Astrocyte (in vitro differentiated cells and primary cell): ENCODE measurements around the gene EIF4E. TPM values are rescaled to one million over a fixed set of nuclear protein-coding genes. Genes with fewer than 3 reads are reported as not detected.

Experiments used
- total RNA-seq: library from RNA; stranded (reverse); gene quantifications from 2 replicates; pipeline ENCODE4 v1.2.1, GENCODE V29; 2021

The EIF4E gene
- total RNA-seq, 1 donor from 2014 or later: 110 TPM

Other genes starting within 250 kb of the EIF4E start
- 54.2 and 60.9 TPM in 2 replicates for gene METAP1, start 66.6 kb upstream of the EIF4E start, total RNA-seq
- 187 and 210 TPM in 2 replicates for gene ADH5, start 159.7 kb upstream of the EIF4E start, total RNA-seq
- gene ADH4, start 215.2 kb upstream of the EIF4E start, total RNA-seq: not detected in 2 replicates